Measurements from ENCODE around the gene RARS2. TPM values are rescaled to one million over a fixed set of nuclear protein-coding genes. Genes with fewer than 3 reads are reported as not detected.

RARS2 gene
- total and polyA plus RNA-seq, 2 of the 8 experiments (the other 6 are each of a cell fraction or from before 2014, with no cell fraction given): 10.2 to 40.5 TPM

- FAIRE-seq: no peak
- POLR2A ChIA-PET (ENCODE audit: partially characterized antibody): interaction anchor here (1.0 kb wide), 1 partner anchor 105 kb away, joined by 3 read pairs; no protein-coding TSS in a partner anchor
Measured at GRCh38 chr6:87484491-87484890, 105.3 kb downstream of the RARS2 start.

More at GRCh38 chr6:87484491-87484890, 105.3 kb downstream of the RARS2 start:
- no peaks in the 10 kb centered on the region for H3K79me1 ChIP-seq (ENCODE audit: low read depth, low read length)
- H3K36me3 ChIP-seq (ENCODE audit: control insufficient read depth in 2 of 4, insufficient read depth in 4 of 4, low read length in 3 of 4): no peaks in the 10 kb centered on the region
- no peak overlapping the region for H4K5ac ChIP-seq (ENCODE audit: insufficient read length, low read depth, low read length)
- H3K79me2 ChIP-seq (ENCODE audit: control insufficient read depth in 1 of 2, insufficient read depth in 2 of 2, low read length in 2 of 2): no peaks in the 10 kb centered on the region
- H2BK12ac ChIP-seq (ENCODE audit: low read depth, low read length): no peak overlapping the region
- no peak for DNase-seq (ENCODE audit: low read depth in 1 of 2, low spot score in 2 of 2)
- no peaks in the 10 kb centered on the region for H4K20me1 ChIP-seq (replicated peaks in 1 of 2; ENCODE audit: control insufficient read depth in 1 of 2, insufficient read depth in 2 of 2, low read length in 2 of 2)
- H3K56ac ChIP-seq (replicated peaks; ENCODE audit: insufficient read length, low read depth, low read length): no peak overlapping the region
- H3K14ac ChIP-seq (ENCODE audit: insufficient read length): no peak overlapping the region
- no peak overlapping the region for H3K4me3 ChIP-seq (ENCODE audit: extremely low read depth in 1 of 4, insufficient read depth in 2 of 4, low read depth in 3 of 4, low read length in 4 of 4)
- H2BK120ac ChIP-seq (replicated peaks; ENCODE audit: low read depth, low read length): no peak overlapping the region
- no peak overlapping the region for H2BK5ac ChIP-seq (ENCODE audit: low read depth, low read length)
- no peak overlapping the region for H3K27ac ChIP-seq (ENCODE audit: low read depth, low read length)
- no peaks in the 10 kb centered on the region for H3K9me3 ChIP-seq (ENCODE audit: insufficient read depth in 2 of 2, low read depth in 1 of 2, low read length in 1 of 2)
- no peak overlapping the region for H2BK15ac ChIP-seq (ENCODE audit: low read length)
- no peak overlapping the region for H2AFZ ChIP-seq (ENCODE audit: low read length)
- H4K8ac ChIP-seq (ENCODE audit: extremely low read depth, insufficient read depth, low read length): no peak overlapping the region
- CTCF ChIA-PET (ENCODE audit: partially characterized antibody): interaction anchor here (0.6 to 2.0 kb wide), 4 partner anchors 20 to 418 kb away, joined by 3 to 7 read pairs (median 4); no protein-coding TSS in a partner anchor
- H3K9ac ChIP-seq (replicated peaks in 1 of 4; ENCODE audit: extremely low read depth in 1 of 4, low read depth in 3 of 4, low read length in 3 of 4): no peak overlapping the region; a peak in 1 of 7 replicates
- H3K23me2 ChIP-seq (ENCODE audit: low read depth, low read length): no peaks in the 10 kb centered on the region
- no peak overlapping the region for H3K18ac ChIP-seq (ENCODE audit: extremely low read depth, low read length)
- no peak overlapping the region for H4K91ac ChIP-seq (replicated peaks; ENCODE audit: insufficient read length, low read length)
- H3K4me2 ChIP-seq (ENCODE audit: insufficient read depth in 1 of 2, low read depth in 2 of 2, low read length in 2 of 2): no peak overlapping the region; a peak in 1 of 4 replicates
- TF ChIP-seq GABPA (IDR thresholded peaks at IDR 0.05; ENCODE audit: borderline replicate concordance, insufficient read depth, low read length) (no peak), E2F6 (IDR thresholded peaks at IDR 0.05) (no peak), POU5F1 (IDR thresholded peaks at IDR 0.05; ENCODE audit: low read depth, low read length) (no peak), NANOG (IDR thresholded peaks at IDR 0.05; ENCODE audit: insufficient read depth, low read depth, low read length, poor library complexity, severe bottlenecking) (no peak)
- no peak overlapping the region for H2BK20ac ChIP-seq (ENCODE audit: low read length)
- H3K4me1 ChIP-seq (replicated peaks in 1 of 4; ENCODE audit: control insufficient read depth in 3 of 4, insufficient read depth in 4 of 4, low read length in 3 of 4): peaks cover 7 to 14% (median 9%) of the 10 kb centered on the region in 4 experiments
- no peak overlapping the region for H3K23ac ChIP-seq (ENCODE audit: insufficient read length)
- H3K27me3 ChIP-seq (replicated peaks in 1 of 4; ENCODE audit: control insufficient read depth in 3 of 4, extremely low read depth in 1 of 4, insufficient read depth in 3 of 4, low read length in 3 of 4): no peaks in the 10 kb centered on the region
- 90% methylated on average over 7 of the region's 7 CpGs; no CpG with 5 or more reads in 1 of the 2 experiments for WGBS, 2 experiments (ENCODE audit: extremely low coverage in 1 of 2, insufficient coverage in 1 of 2, insufficient read length in 1 of 2, insufficient replicate concordance in 2 of 2, low coverage in 1 of 2, low lambda C conversion rate in 2 of 2, missing lambda C conversion rate in 1 of 2)
- H2AK5ac ChIP-seq (ENCODE audit: low read depth, low read length): no peak overlapping the region
- no peak overlapping the region for H3K4ac ChIP-seq (replicated peaks; ENCODE audit: insufficient read length, low read depth, low read length)

Data from H1 (cell line).